ENCODE data around the gene ATP8B3. TPM values are rescaled to one million over a fixed set of nuclear protein-coding genes. Genes with fewer than 3 reads are reported as not detected.

The ATP8B3 gene
- total and polyA plus RNA-seq, 2 donors (not counting 1 experiment from before 2014, with no cell fraction given) = 2.3 to 3.0 TPM

GRCh38 chr19:1828279-1829238, 16.5 kb upstream of the ATP8B3 start:
- Histone ChIP-seq H3K79me2 (ENCODE audit: control insufficient read depth, insufficient read depth, low read length) (peaks cover 16% of the 10 kb centered on the region), H3K27me3 (ENCODE audit: control insufficient read depth, insufficient read depth, low read length) (no peaks in the 10 kb centered on the region), H3K36me3 (ENCODE audit: control insufficient read depth, insufficient read depth, low read length) (peaks cover 8% of the 10 kb centered on the region)

GRCh38 chr19:1827566-1828278, 15.6 kb upstream of the ATP8B3 start:
- no peak for DNase-seq (ENCODE audit: low read depth in 2 of 2)
- Histone ChIP-seq H4K20me1 (ENCODE audit: control insufficient read depth, extremely low read depth, insufficient read depth, low read length) (no peaks in the 10 kb centered on the region), H3K36me3 (ENCODE audit: control insufficient read depth, insufficient read depth, low read length) (peaks cover 10% of the 10 kb centered on the region), H3K4me3 (replicated peaks in 1 of 4; ENCODE audit: control extremely low read depth in 1 of 4, insufficient read depth in 1 of 4, low read depth in 3 of 4, low read length in 4 of 4) (no peak overlapping the region), H3K27ac (ENCODE audit: insufficient read depth, low read length) (no peak overlapping the region), H3K79me2 (ENCODE audit: control insufficient read depth, insufficient read depth, low read length) (peaks cover 14% of the 10 kb centered on the region), H2AFZ (ENCODE audit: low read length) (no peak overlapping the region), H3K9me3 (ENCODE audit: control insufficient read depth, insufficient read depth, low read depth, low read length) (no peaks in the 10 kb centered on the region), H3K9ac (ENCODE audit: insufficient read depth, low read length) (no peak overlapping the region), H3K4me2 (ENCODE audit: extremely low read depth, insufficient read depth, low read length) (no peak overlapping the region), H3K27me3 (ENCODE audit: control insufficient read depth, insufficient read depth, low read length) (no peaks in the 10 kb centered on the region), H3K4me1 (ENCODE audit: control insufficient read depth, extremely low read depth, insufficient read depth, low read length) (peaks cover 5% of the 10 kb centered on the region)
- TF ChIP-seq, protein P1, sequence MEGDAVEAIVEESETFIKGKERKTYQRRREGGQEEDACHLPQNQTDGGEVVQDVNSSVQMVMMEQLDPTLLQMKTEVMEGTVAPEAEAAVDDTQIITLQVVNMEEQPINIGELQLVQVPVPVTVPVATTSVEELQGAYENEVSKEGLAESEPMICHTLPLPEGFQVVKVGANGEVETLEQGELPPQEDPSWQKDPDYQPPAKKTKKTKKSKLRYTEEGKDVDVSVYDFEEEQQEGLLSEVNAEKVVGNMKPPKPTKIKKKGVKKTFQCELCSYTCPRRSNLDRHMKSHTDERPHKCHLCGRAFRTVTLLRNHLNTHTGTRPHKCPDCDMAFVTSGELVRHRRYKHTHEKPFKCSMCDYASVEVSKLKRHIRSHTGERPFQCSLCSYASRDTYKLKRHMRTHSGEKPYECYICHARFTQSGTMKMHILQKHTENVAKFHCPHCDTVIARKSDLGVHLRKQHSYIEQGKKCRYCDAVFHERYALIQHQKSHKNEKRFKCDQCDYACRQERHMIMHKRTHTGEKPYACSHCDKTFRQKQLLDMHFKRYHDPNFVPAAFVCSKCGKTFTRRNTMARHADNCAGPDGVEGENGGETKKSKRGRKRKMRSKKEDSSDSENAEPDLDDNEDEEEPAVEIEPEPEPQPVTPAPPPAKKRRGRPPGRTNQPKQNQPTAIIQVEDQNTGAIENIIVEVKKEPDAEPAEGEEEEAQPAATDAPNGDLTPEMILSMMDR (conservative IDR thresholded peaks at IDR 0.05 in 1 of 2, IDR thresholded peaks at IDR 0.05 in 1 of 2; ENCODE audit: low read depth in 1 of 2, low read length in 2 of 2) = no peak
- TF ChIP-seq EZH2 (IDR thresholded peaks at IDR 0.05; ENCODE audit: low read length, missing control alignments) = no peak

More at GRCh38 chr19:1828279-1829238, 16.5 kb upstream of the ATP8B3 start:
- H3K27ac ChIP-seq (ENCODE audit: insufficient read depth, low read length) = no peak overlapping the region
- H3K4me2 ChIP-seq (ENCODE audit: extremely low read depth, insufficient read depth, low read length) = no peak overlapping the region
- H3K4me1 ChIP-seq (ENCODE audit: control insufficient read depth, extremely low read depth, insufficient read depth, low read length) = peaks cover 10% of the 10 kb centered on the region
- H2AFZ ChIP-seq (ENCODE audit: low read length) = no peak overlapping the region
- H3K4me3 ChIP-seq (replicated peaks in 1 of 4; ENCODE audit: control extremely low read depth in 1 of 4, insufficient read depth in 1 of 4, low read depth in 3 of 4, low read length in 4 of 4) = no peak overlapping the region
- H4K20me1 ChIP-seq (ENCODE audit: control insufficient read depth, extremely low read depth, insufficient read depth, low read length) = no peaks in the 10 kb centered on the region
- no peak overlapping the region for H3K9ac ChIP-seq (ENCODE audit: insufficient read depth, low read length)
- DNase-seq (ENCODE audit: low read depth in 2 of 2) = no peak
- no peak for TF ChIP-seq EZH2 (IDR thresholded peaks at IDR 0.05; ENCODE audit: low read length, missing control alignments)
- TF ChIP-seq, protein P1 (conservative IDR thresholded peaks at IDR 0.05 in 1 of 2, IDR thresholded peaks at IDR 0.05 in 1 of 2; ENCODE audit: low read depth in 1 of 2, low read length in 2 of 2) = no peak
- no peaks in the 10 kb centered on the region for H3K9me3 ChIP-seq (ENCODE audit: control insufficient read depth, insufficient read depth, low read depth, low read length)

Measured in fibroblast of lung (primary cell).